HUES6 (cell line): ENCODE results near the gene ZNF831.

Experiments used
- H3K27ac ChIP-seq: 2 replicates; pipeline ENCODE4 v1.7.0; 2013; ENCODE audit warnings: low read depth, mild to moderate bottlenecking, low read length, inconsistent platforms
- H3K27me3 ChIP-seq: 2 replicates; pipeline ENCODE4 v1.6.1; 2013; ENCODE audit warnings: low read length; ENCODE audit not compliant: control insufficient read depth, insufficient read depth
- H3K36me3 ChIP-seq: 2 replicates; pipeline ENCODE4 v1.6.1; 2013; ENCODE audit warnings: low read length; ENCODE audit not compliant: control insufficient read depth, insufficient read depth
- H3K4me1 ChIP-seq: 2 replicates; pipeline ENCODE4 v1.6.1; 2013; ENCODE audit warnings: low read length; ENCODE audit not compliant: control insufficient read depth, insufficient read depth
- H3K4me3 ChIP-seq: 2 replicates; pipeline ENCODE4 v1.5.1; 2013; ENCODE audit warnings: low read depth, low read length
- H3K9ac ChIP-seq: one replicate; pipeline ENCODE4 v1.6.1; 2013; ENCODE audit warnings: mild to moderate bottlenecking, low read length
- H3K9me3 ChIP-seq: 2 replicates; pipeline ENCODE4 v1.6.1; 2013; ENCODE audit warnings: low read depth, low read length; ENCODE audit not compliant: control insufficient read depth, insufficient read depth

The ZNF831 gene

GRCh38 chr20:59125332-59125731 lies 38.3 kb upstream of the ZNF831 start:
- H3K27ac ChIP-seq: no peak overlapping the region
- H3K9me3 ChIP-seq: peaks cover 10% of the 10 kb centered on the region
- no peak overlapping the region for H3K4me3 ChIP-seq
- H3K27me3 ChIP-seq: no peaks in the 10 kb centered on the region
- H3K4me1 ChIP-seq: peaks cover 22% of the 10 kb centered on the region
- no peak overlapping the region for H3K9ac ChIP-seq
- no peaks in the 10 kb centered on the region for H3K36me3 ChIP-seq

GRCh38 chr20:59125836-59126235 lies 37.8 kb upstream of the ZNF831 start:
- Histone ChIP-seq H3K27me3 (no peaks in the 10 kb centered on the region), H3K9me3 (peaks cover 10% of the 10 kb centered on the region), H3K27ac (no peak overlapping the region), H3K36me3 (no peaks in the 10 kb centered on the region), H3K4me1 (peaks cover 22% of the 10 kb centered on the region), H3K4me3 (no peak overlapping the region), H3K9ac (no peak overlapping the region)

DNA sequence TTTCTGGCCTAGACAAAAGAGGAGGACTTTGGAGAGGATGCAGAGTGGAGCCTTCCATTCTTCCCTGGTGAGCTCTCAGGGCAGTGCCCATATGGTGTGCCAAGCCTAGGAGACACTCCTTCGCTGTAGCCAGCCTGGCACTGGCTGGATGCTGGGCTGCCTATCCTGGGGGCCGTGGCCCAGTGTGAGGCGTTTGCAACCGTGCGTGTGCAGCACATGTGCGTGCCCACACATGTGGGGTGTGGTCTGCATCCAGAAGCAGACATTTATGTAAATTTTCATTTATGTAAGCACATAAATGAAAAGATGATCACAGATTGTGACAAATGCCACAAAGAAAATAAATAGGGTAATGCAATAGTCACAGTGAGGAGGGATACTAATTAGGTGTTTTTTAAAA lies 35.8 kb upstream of the ZNF831 start:
- Histone ChIP-seq H3K27me3 (no peaks in the 10 kb centered on the region), H3K9me3 (no peaks in the 10 kb centered on the region), H3K4me1 (peaks cover 13% of the 10 kb centered on the region), H3K36me3 (no peaks in the 10 kb centered on the region), H3K4me3 (no peak overlapping the region), H3K27ac (no peak overlapping the region), H3K9ac (no peak overlapping the region)

- Histone ChIP-seq H3K4me3 (no peak overlapping the region), H3K27me3 (no peaks in the 10 kb centered on the region), H3K9me3 (peaks cover 30% of the 10 kb centered on the region), H3K27ac (no peak overlapping the region), H3K36me3 (no peaks in the 10 kb centered on the region), H3K9ac (no peak overlapping the region), H3K4me1 (peaks cover 1% of the 10 kb centered on the region; the same call in 1 of the 2 replicates)
Observed at GRCh38 chr20:59131551-59132285, 31.9 kb upstream of the ZNF831 start.

DNA sequence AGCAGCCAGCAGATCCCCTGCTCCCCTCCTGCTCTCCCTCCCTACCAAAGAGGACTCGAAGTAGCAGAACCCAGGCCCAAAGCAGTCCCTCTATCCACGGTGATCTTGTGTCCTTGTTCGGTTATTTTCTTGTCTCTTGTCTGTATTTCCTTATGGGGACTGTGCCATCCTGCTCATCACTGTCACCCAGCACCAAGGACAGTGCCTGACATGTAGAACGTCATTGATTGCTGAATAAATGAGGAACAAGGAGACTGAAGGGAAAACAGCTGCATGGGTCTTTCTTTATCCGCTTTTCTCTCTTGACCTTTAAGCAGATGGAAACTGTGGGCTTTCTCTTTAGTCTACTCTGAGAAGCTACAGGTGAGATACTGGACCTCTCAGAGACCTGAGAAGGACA lies 29.4 kb upstream of the ZNF831 start:
- Histone ChIP-seq H3K9me3 (peaks cover 48% of the 10 kb centered on the region), H3K9ac (no peak overlapping the region)

GRCh38 chr20:59135093-59135492 lies 28.5 kb upstream of the ZNF831 start:
- Histone ChIP-seq H3K9me3 (peaks cover 51% of the 10 kb centered on the region), H3K36me3 (no peaks in the 10 kb centered on the region), H3K4me1 (no peaks in the 10 kb centered on the region), H3K9ac (no peak overlapping the region), H3K4me3 (no peak overlapping the region), H3K27ac (no peak overlapping the region), H3K27me3 (no peaks in the 10 kb centered on the region)

More for the DNA sequence above, 29.4 kb upstream of the ZNF831 start:
- Histone ChIP-seq H3K4me3 (no peak overlapping the region), H3K4me1 (no peaks in the 10 kb centered on the region), H3K36me3 (no peaks in the 10 kb centered on the region), H3K27ac (no peak overlapping the region), H3K27me3 (no peaks in the 10 kb centered on the region)

- H3K27me3 ChIP-seq: no peaks in the 10 kb centered on the region
- no peaks in the 10 kb centered on the region for H3K36me3 ChIP-seq
- no peaks in the 10 kb centered on the region for H3K4me1 ChIP-seq
- no peak overlapping the region for H3K27ac ChIP-seq
- H3K4me3 ChIP-seq: no peak overlapping the region
- H3K9ac ChIP-seq: no peak overlapping the region
- peaks cover 51% of the 10 kb centered on the region for H3K9me3 ChIP-seq
Observed at GRCh38 chr20:59136027-59136426, 27.6 kb upstream of the ZNF831 start.

DNA sequence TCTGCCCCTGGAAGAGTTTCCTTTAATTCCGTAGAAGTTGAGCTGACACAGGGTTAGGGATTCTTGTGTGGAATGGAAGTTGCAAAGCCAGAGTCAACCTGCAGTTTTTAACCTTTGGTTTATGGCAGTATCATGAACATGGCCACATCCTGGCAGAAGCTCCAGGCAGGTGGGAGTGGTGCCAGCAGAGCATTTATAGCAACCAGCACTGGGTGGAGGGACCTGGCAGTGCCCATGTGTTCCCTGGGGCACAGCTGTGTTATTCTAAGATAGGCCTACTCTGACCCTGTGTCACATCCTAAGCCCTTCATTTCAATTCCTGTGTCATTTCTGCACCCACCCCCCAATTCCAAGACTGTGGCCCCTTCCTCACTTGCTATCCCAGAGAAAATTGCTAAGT lies 26.1 kb upstream of the ZNF831 start:
- no peaks in the 10 kb centered on the region for H3K4me1 ChIP-seq
- peaks cover 51% of the 10 kb centered on the region for H3K9me3 ChIP-seq
- H3K27ac ChIP-seq: no peak overlapping the region
- H3K4me3 ChIP-seq: no peak overlapping the region
- no peak overlapping the region for H3K9ac ChIP-seq
- H3K36me3 ChIP-seq: no peaks in the 10 kb centered on the region
- H3K27me3 ChIP-seq: no peaks in the 10 kb centered on the region

DNA sequence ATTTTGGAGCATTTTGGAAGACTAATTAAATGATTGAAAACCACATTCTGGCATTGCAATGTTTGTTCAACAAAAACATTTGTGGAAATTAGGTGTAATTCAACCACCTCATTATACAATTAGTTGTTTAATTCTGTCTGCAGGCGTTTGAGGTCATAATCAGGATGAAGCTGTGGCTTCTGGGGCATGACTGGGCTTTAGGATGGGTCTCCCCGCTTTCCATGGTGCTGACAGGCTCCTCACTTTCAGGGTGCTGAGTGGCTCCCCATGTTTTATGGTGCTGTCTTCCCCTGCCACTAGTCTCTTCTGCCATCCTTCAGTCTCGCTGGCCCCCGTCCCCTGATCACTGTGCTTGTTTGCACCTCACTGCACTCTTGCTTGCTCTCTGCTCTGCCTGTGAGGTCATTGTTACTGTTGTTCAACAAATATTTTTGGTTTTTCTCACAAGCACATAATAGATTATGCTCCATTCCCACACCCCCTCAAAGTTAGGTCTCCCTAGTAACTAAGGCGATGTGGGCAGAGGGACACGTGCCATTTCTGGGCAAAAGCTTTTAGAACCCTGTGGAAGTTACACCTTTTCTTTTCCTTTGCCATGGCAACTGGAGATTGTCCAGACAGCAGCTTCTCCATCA lies 25.4 kb upstream of the ZNF831 start:
- no peaks in the 10 kb centered on the region for H3K27me3 ChIP-seq
- H3K9me3 ChIP-seq: peaks cover 51% of the 10 kb centered on the region
- no peaks in the 10 kb centered on the region for H3K36me3 ChIP-seq
- no peaks in the 10 kb centered on the region for H3K4me1 ChIP-seq
- H3K4me3 ChIP-seq: no peak overlapping the region
- H3K27ac ChIP-seq: no peak overlapping the region
- H3K9ac ChIP-seq: no peak overlapping the region

- no peak overlapping the region for H3K9ac ChIP-seq
- H3K27me3 ChIP-seq: no peaks in the 10 kb centered on the region
- H3K9me3 ChIP-seq: peaks cover 34% of the 10 kb centered on the region
- H3K4me3 ChIP-seq: no peak overlapping the region
- H3K36me3 ChIP-seq: no peaks in the 10 kb centered on the region
- no peak overlapping the region for H3K27ac ChIP-seq
- H3K4me1 ChIP-seq: no peaks in the 10 kb centered on the region
Observed at GRCh38 chr20:59139998-59140397, 23.6 kb upstream of the ZNF831 start.

GRCh38 chr20:59141818-59142581 lies 21.6 kb upstream of the ZNF831 start:
- H3K27me3 ChIP-seq: no peaks in the 10 kb centered on the region
- H3K36me3 ChIP-seq: no peaks in the 10 kb centered on the region
- H3K9ac ChIP-seq: no peak overlapping the region
- H3K4me1 ChIP-seq: no peaks in the 10 kb centered on the region
- no peak overlapping the region for H3K27ac ChIP-seq
- peaks cover 18% of the 10 kb centered on the region for H3K9me3 ChIP-seq
- no peak overlapping the region for H3K4me3 ChIP-seq
